C4-2B (cell line): ENCODE data around the gene PDE4DIP.
"Not testable (repeated sequence)": the region's sequence is repeated elsewhere in the genome, so short reads cannot be mapped to it uniquely, and the experiment has no call there.

Experiments
- H3K27ac ChIP-seq: fragments of 450-650 bp; 2 replicates; pipeline ENCODE4 v1.5.1; 2017

PDE4DIP gene

DNA sequence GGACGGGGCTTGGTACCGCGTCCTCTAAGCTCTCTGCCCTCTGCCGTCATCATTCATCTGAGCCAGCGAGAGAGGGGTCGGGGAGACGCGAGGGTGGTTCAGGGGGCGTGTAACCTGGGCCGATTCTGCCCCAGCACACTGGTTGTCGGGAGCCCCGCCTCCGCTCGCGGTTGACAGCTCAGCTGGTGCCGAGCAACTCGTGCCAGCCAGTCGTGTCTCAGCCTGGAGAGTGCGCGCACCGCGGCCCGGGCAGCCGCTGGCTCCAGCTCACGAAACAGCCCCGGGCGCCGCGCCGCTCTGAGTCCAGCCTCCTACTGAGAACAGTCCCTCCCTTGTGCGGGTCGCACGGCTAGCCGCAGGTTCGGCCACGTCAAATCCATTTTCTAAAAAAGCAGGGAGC, at the start of gene PDE4DIP:
Gene PDE4DIP, plus strand, starts transcription at position 209 of the 400 bp plus-strand sequence. CDS start 347 bp downstream, outside the sequence.
- H3K27ac ChIP-seq: not testable (repeated sequence)

GRCh38 chr1:148808268-148808928, 35.8 kb upstream of the PDE4DIP start:
- not testable (repeated sequence) for H3K27ac ChIP-seq

DNA sequence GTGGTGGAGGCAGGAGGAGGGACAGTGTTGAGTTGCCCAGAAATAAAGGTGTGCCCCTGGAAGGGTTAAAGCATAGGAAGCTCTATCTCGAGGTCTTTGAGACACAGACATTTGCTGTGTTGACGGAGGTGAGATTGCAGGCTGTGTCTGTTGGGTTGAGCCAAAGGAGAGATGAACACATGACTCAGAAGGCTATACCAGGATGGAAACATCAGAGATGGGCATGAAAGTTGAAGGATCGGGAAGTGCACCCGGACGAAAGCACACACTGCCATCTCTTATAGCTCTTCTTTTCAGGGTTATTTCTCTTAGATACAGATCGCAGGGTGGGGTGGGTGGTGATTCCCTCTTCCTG, 35.3 kb upstream of the PDE4DIP start:
- not testable (repeated sequence) for H3K27ac ChIP-seq

DNA sequence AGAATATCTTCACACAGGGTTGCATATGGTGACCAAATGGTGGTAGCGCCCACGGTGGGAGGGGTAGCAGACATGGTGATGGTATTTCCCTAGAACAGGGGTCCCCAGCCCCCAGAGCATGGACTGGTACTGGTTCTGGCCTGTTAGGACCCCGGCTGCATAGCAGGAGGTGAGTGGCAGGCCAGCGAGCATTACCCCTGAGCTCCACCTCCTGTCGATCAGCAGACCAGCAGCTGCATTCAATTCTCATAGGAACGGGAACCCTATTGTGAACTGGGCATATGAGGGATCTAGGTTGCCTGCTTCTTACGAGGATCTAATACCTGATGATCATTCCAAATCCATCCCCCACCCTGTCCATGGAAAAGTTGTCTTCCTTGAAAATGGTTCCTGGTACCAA, 22.0 kb upstream of the PDE4DIP start:
- H3K27ac ChIP-seq: not testable (repeated sequence)

- not testable (repeated sequence) for H3K27ac ChIP-seq
Measured at GRCh38 chr1:148823822-148824221, 20.4 kb upstream of the PDE4DIP start.

DNA sequence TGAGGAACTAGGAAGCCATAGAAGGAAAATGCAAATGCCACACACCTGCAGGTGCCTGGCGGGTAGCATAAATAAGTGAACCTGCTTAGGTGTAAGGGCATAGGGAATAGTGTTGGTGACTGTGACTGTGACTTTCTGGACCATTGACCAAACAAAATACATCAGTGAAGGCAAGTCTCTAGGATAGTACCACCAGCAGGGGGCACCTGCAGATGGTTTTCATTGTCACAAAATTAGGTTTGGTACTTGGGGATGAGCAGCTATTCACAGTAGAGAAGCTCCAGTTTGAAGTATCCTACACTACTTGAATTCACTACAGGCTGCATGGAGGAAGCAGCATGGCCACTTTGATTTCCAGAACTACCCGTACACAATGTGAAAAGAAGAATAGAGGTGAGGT, 19.2 kb upstream of the PDE4DIP start:
- not testable (repeated sequence) for H3K27ac ChIP-seq

DNA sequence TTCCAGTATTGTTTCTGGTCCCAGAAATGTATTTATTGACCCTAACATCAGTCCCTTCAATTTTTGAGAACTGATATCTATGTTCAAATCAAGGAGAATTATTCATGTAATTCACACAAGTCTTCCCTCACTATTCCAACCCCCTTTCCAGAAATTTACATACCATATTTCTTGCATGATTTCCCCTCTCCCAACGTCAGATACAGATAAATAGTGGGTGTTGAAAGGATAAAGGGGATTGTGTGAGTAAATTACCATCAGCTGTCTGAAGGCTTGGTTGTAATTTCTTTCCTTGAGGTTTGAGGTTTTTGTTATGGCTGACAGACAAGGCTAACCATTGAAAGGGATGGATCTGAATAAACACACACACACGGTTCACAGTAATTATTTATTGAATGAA, 15.7 kb upstream of the PDE4DIP start:
- not testable (repeated sequence) for H3K27ac ChIP-seq

DNA sequence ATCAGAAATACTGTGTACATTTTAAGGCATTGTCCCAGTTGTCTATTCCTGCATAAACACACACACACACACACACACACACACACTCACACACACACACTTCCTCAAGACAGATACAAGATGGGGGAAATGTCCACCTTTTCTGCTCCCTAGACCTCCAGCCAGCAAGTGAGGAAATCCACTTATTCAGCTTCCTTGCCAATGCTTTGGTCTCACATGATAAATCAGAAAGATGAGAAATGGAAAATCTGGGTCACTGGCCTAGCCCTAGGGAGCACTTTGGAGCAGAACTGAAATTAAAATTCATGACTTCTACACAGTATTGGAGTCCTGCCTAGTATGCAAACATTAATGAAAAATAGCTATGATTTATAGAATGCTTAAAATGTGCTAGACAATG, 15.3 kb upstream of the PDE4DIP start:
- H3K27ac ChIP-seq: not testable (repeated sequence)

DNA sequence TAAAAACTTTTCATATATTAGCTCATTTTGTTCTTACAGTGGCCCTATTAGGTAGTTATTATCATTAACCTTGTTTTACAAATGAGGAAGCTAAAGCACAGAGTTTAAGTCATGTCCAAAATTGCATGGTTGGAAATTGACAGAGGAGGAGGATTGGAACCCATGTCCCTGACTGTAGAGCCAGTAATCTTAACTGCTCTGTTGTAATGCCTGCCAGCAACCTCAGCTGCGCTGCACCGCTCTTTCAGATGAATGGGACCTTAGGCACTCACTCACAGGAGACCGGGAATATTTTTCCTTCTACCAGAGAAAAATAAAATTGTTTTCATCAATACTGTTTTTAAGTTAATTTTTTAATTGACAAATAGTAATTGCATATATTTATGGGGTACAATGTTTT, 14.9 kb upstream of the PDE4DIP start:
- not testable (repeated sequence) for H3K27ac ChIP-seq

- not testable (repeated sequence) for H3K27ac ChIP-seq
Measured at GRCh38 chr1:148841262-148841661, 3.0 kb upstream of the PDE4DIP start.

GRCh38 chr1:148844651-148845050, 423 bp downstream of the PDE4DIP start:
- H3K27ac ChIP-seq: not testable (repeated sequence)

GRCh38 chr1:148845068-148845467, 840 bp downstream of the PDE4DIP start:
- not testable (repeated sequence) for H3K27ac ChIP-seq

GRCh38 chr1:148850347-148850746, 6.1 kb downstream of the PDE4DIP start:
- not testable (repeated sequence) for H3K27ac ChIP-seq

- not testable (repeated sequence) for H3K27ac ChIP-seq
Measured at GRCh38 chr1:148850840-148851239, 6.6 kb downstream of the PDE4DIP start.

DNA sequence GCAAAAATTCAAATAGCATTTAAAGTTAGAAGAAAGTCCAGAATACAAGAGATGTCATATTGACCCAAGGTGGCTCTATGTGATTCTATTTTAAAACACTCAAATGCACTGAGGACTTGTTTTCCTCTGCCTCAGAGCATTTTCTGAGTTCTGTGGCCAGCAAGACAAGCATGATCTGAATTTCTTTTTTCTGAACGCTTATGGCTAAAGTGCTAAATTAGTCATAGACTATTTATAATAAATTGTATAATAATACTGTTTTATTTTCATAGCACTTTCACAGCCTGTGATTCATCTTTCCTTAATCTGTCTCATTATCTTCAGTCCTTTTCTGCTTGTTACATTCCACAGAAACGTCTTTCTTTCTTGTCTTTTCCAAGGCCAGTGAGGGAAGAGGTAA, 7.5 kb downstream of the PDE4DIP start:
- H3K27ac ChIP-seq: not testable (repeated sequence)

DNA sequence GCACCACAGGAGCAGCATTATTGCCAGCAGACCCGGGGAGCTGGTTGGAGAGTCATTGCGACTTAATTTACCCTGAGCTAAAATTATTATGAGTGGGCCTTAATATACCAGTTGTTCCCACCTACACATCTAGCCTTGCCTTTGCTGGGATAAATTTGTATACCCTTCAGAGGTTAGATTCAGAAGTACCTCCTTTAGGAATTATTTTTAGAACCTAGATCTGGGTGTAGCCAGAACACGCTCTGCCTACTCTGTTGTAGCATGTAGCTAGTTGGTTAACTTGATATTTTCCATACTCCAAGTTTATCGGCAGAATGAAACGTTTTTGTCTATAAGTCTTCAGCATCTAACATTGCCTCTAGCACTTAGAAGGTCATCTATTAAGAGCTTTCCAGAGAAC, 9.1 kb downstream of the PDE4DIP start:
- not testable (repeated sequence) for H3K27ac ChIP-seq

DNA sequence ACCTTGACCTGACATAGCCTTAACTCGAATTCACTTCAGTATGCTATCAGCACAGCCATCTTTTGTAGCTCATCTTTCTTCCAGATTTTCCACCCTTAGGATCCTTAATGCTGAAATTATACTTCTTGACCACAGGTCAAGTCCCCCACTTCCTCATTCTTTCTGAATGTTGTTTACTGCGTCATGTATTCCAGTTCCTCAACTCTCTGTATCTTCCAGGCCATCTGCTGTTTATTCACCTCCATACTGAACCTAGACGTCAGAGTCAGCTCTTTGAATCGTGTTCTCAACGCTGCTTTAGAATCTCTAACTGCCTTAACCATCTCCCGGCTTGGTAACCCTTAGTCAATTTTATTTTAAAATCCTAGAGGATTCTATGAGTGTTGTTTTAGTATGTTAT, 9.8 kb downstream of the PDE4DIP start:
- H3K27ac ChIP-seq: not testable (repeated sequence)

DNA sequence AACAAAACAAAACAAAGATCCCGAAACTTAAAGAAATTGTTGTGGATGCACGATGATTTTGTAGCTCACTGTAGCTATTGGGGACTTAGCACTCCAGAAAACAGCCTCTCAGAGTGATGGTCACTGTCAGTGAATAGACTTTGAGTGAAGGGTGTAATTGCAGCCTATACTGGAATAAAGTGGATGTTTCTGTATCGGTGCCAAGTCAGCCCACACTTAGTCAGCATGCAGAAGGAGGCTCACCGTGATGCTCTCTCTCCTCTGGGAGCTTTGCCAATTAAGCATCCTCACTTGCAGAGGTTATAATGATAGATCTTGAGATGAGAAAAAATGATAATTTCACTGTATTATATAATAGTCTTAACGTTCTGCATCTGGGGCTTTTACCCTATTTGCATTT, 11.1 kb downstream of the PDE4DIP start:
- H3K27ac ChIP-seq: not testable (repeated sequence)

DNA sequence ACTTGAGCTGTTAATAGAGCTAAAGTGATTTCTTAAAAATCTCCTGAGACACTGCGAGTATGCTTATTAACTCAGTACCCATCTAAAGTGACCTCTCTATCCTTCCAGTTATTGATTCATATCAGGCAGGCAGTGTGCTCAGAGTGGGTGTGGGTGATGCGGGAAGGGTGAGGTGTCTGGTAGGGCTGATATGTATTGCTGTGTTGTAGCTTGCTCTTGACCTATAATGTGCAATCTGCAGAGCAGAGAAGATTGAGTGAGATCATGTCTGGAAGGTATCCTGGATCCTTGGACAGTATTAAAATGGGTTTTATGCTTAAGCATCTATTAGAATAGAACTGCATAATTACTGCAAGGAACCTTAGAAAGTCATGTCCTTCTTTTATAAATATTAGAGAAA, 15.8 kb downstream of the PDE4DIP start:
- H3K27ac ChIP-seq: not testable (repeated sequence)

GRCh38 chr1:148860579-148861259, 16.5 kb downstream of the PDE4DIP start:
- not testable (repeated sequence) for H3K27ac ChIP-seq

GRCh38 chr1:148862590-148862989, 18.4 kb downstream of the PDE4DIP start:
- H3K27ac ChIP-seq: not testable (repeated sequence)

GRCh38 chr1:148868924-148869633, 24.9 kb downstream of the PDE4DIP start:
- not testable (repeated sequence) for H3K27ac ChIP-seq

DNA sequence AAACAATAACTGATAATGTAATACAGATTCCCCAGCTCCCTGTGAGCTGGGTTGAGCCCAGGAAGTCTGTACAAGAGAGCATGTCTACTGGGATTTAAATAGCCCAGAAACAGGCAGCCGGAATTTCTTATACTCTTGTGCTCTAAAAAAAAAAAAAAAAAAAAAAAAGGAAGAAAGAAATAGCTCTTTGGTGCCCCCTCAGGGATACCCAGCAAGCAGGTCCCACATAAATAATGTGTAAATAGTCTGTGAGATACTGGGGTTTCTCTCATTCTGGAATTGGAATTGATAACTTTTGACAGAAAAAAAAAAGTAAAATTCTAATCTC, 25.4 kb downstream of the PDE4DIP start:
- not testable (repeated sequence) for H3K27ac ChIP-seq
